ENCODE measurements around the gene DHRS1. TPM values are rescaled to one million over a fixed set of nuclear protein-coding genes. Genes with fewer than 3 reads are reported as not detected.

The DHRS1 gene
- total RNA-seq, 2 donors from 2014 or later: 10.1 to 13.7 TPM

DNA sequence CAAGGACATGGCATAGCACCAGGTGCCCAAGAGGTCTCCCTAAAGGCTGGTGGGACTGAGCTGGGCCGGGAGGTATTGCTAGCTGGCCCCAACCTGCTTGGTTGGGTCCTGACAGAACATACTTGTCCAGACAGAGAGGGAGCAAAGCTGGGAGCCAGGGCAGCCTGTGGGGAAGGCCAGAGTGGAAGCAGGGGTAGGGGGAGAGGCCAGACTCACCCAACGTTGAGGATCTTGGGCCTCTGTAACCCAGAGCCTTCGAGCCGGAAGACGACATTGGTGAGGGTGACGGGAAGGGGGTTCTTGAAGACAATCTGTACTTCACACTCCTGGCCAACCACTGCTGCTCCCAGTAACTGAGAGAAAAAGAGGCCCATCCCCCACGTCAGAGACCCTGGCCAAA, 45.6 kb downstream of the DHRS1 start:
- H3K27ac ChIP-seq: no peak overlapping the region
- H3K9me3 ChIP-seq: no peaks in the 10 kb centered on the region
- H3K36me3 ChIP-seq: no peaks in the 10 kb centered on the region
- no peaks in the 10 kb centered on the region for H3K27me3 ChIP-seq
- TF ChIP-seq, protein P1, sequence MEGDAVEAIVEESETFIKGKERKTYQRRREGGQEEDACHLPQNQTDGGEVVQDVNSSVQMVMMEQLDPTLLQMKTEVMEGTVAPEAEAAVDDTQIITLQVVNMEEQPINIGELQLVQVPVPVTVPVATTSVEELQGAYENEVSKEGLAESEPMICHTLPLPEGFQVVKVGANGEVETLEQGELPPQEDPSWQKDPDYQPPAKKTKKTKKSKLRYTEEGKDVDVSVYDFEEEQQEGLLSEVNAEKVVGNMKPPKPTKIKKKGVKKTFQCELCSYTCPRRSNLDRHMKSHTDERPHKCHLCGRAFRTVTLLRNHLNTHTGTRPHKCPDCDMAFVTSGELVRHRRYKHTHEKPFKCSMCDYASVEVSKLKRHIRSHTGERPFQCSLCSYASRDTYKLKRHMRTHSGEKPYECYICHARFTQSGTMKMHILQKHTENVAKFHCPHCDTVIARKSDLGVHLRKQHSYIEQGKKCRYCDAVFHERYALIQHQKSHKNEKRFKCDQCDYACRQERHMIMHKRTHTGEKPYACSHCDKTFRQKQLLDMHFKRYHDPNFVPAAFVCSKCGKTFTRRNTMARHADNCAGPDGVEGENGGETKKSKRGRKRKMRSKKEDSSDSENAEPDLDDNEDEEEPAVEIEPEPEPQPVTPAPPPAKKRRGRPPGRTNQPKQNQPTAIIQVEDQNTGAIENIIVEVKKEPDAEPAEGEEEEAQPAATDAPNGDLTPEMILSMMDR (IDR thresholded peaks at IDR 0.05): no peak
- no peak overlapping the region for H3K4me3 ChIP-seq
- no peak for DNase-seq (ENCODE audit: low spot score)
- no peaks in the 10 kb centered on the region for H3K4me1 ChIP-seq

DNA sequence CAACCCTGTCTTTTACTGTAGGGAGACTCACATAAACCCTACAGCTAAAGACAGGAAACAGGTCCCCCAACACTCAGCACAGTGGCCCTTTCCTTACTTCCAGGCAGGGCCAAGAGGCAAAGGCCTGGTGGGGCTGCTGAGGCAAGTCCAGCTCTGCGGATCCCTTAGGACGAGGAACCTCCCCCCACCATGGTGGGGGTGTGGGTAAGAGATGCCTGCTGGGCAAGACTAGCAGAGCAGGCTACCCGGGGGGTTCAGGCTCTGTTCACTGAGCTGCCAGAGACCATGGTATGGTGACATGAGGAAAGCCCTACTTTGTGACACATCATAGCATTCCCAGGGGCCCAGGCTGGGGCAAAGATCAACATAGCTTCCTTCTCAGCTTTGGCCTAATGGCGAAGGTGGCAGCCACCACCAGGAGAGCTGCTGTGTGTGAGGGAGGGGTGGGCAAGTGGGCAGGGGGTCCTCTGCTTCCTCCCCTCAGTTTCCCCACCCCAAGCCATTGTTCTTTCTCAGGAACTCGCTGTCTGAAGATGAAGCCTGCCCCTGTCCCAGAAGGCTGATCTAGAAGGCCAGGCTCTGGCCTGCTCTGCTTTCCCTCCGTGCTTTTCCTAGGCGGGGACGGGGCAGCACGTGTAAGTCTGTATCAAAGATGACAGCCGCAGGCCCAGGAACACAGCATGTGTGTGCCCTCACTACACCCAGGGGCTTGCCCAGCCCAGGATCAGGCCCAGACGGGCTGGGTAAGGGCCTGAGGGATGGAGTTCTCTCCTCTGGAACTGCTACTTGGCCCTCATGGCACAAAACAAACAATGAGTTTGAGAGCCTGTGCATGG, 47.1 kb downstream of the DHRS1 start:
- Histone ChIP-seq H3K4me1 (no peaks in the 10 kb centered on the region), H3K4me3 (no peak overlapping the region), H3K36me3 (no peaks in the 10 kb centered on the region), H3K9me3 (no peaks in the 10 kb centered on the region), H3K27me3 (no peaks in the 10 kb centered on the region), H3K27ac (no peak overlapping the region)
- TF ChIP-seq, protein P1 (IDR thresholded peaks at IDR 0.05): no peak
- no peak for DNase-seq (ENCODE audit: low spot score)

DNA sequence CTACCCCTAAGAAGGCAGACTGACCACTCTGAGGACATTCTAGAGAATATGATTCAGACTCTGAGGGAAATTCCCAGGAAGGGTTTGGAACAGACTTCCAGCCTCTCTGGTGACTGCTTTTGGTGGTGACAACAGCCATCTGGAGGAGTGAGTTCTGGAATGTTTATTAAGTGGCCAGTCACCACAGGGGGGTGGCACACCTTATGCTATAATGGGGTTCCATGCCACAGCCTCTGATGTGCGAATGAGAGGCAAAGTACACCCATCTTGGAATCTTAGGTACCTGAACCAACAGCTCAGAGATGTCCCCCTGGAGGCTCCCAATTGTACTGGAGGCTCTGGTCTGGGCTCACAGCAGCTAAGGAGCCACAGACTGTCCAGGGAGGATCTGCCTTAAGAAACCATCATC, 47.7 kb downstream of the DHRS1 start:
- no peak overlapping the region for H3K27ac ChIP-seq
- TF ChIP-seq, protein P1 (IDR thresholded peaks at IDR 0.05): no peak
- H3K27me3 ChIP-seq: no peaks in the 10 kb centered on the region

DNA sequence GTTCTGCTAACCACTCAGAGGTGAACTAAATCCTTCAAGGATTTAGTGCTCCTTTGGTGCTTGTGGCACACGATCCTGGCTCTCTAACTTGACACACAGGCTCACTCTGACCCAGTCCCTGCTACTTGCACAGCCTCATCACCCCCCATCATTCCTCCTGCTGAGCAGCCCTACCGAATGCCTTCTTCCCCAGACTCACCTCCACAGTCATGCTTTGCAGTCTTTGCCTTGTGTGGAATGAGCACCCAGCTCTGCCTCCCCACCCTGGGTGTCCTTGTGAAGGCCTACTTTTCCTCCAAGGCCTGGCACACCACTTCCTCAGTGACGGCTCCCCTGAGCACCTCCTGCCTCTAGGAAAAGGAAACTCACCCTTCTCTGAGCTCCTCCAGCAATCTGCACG, 49.2 kb downstream of the DHRS1 start:
- Histone ChIP-seq H3K36me3 (no peaks in the 10 kb centered on the region), H3K27ac (no peak overlapping the region), H3K9me3 (no peaks in the 10 kb centered on the region), H3K27me3 (no peaks in the 10 kb centered on the region), H3K4me3 (no peak overlapping the region), H3K4me1 (no peaks in the 10 kb centered on the region)
- TF ChIP-seq, protein P1 (IDR thresholded peaks at IDR 0.05): no peak
- DNase-seq (ENCODE audit: low spot score): no peak

More for the DNA sequence above, 47.7 kb downstream of the DHRS1 start:
- Histone ChIP-seq H3K36me3 (no peaks in the 10 kb centered on the region), H3K9me3 (no peaks in the 10 kb centered on the region), H3K4me3 (no peak overlapping the region), H3K4me1 (no peaks in the 10 kb centered on the region)
- no peak for DNase-seq (ENCODE audit: low spot score)

DNA sequence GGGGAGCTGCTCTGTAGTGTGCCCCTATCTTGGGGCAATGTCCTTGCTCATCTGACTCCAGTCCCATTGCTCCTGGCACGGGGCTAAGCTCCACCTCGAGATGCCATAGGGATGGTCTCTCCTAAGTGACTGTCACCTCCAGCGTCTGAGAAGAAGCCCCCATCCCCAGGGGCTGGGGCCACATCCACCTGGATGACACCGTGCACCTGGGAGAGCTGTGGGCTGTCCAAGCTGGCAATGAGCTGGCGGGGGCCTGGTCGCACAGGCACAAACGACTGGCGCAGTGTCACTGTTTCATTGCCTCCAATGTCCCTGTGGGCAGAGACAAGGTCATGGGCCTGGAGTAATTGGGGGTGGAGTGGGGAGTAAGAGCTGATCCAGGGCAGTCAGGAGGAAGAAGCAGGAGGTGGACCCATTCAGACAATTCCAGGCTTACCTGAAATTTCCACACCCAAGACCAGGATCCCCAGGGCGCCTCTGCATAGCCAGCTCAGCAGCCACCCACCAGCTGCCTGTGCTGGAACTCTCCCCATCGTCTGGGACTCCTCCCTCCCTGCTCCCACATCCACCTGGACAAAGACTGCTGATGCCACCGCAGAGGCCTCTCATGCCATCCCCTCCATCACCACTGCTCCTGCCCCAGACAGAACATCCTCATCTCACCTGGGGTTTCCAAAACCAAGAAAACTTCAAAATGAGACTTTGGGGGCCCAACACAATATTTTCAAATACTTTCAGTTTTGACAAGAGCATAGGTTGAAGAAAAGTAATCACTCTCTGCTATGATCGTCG, 50.2 kb downstream of the DHRS1 start:
- Histone ChIP-seq H3K36me3 (no peaks in the 10 kb centered on the region), H3K27me3 (no peaks in the 10 kb centered on the region), H3K4me1 (no peaks in the 10 kb centered on the region), H3K4me3 (no peak overlapping the region), H3K9me3 (no peaks in the 10 kb centered on the region), H3K27ac (no peak overlapping the region)
- no peak for DNase-seq (ENCODE audit: low spot score)
- TF ChIP-seq, protein P1 (IDR thresholded peaks at IDR 0.05): no peak
